ENCODE data around the gene SYTL3.

The SYTL3 gene

GRCh38 chr6:158645064-158646022, 4.5 kb upstream of the SYTL3 start:
- Histone ChIP-seq H4K20me1 (ENCODE audit: insufficient read depth, low read length) (peaks cover 9% of the 10 kb centered on the region), H3K4me2 (ENCODE audit: insufficient read depth, low read length) (peak overlapping the region; percentile 82), H3K27ac (ENCODE audit: low read length) (peak overlapping the region; percentile 40; the same call in 1 of the 2 replicates), H3K4me1 (ENCODE audit: insufficient read depth, low read length) (peaks cover 45% of the 10 kb centered on the region), H3K27me3 (ENCODE audit: insufficient read depth, low read length, poor library complexity) (peaks cover 24% of the 10 kb centered on the region), H3K4me3 (ENCODE audit: low read depth in 1 of 2, low read length in 2 of 2) (peak overlapping the region; percentile 88 to 96; a peak in 3 of 4 replicates), H3K9me3 (ENCODE audit: insufficient read depth, low read length, severe bottlenecking) (no peaks in the 10 kb centered on the region), H3K79me2 (ENCODE audit: insufficient read depth, low read length) (peaks cover 39% of the 10 kb centered on the region), H2AFZ (ENCODE audit: low read depth, low read length) (peak overlapping the region; percentile 98), H3K9ac (ENCODE audit: low read depth, low read length) (peak overlapping the region; percentile 93), H3K36me3 (ENCODE audit: insufficient read depth, low read length) (peaks cover 17% of the 10 kb centered on the region)
- DNase-seq: no peak
- TF ChIP-seq EZH2 (IDR thresholded peaks at IDR 0.05; ENCODE audit: borderline replicate concordance, low read depth, low read length, severe bottlenecking): peak; percentile 63
- TF ChIP-seq, protein P1, sequence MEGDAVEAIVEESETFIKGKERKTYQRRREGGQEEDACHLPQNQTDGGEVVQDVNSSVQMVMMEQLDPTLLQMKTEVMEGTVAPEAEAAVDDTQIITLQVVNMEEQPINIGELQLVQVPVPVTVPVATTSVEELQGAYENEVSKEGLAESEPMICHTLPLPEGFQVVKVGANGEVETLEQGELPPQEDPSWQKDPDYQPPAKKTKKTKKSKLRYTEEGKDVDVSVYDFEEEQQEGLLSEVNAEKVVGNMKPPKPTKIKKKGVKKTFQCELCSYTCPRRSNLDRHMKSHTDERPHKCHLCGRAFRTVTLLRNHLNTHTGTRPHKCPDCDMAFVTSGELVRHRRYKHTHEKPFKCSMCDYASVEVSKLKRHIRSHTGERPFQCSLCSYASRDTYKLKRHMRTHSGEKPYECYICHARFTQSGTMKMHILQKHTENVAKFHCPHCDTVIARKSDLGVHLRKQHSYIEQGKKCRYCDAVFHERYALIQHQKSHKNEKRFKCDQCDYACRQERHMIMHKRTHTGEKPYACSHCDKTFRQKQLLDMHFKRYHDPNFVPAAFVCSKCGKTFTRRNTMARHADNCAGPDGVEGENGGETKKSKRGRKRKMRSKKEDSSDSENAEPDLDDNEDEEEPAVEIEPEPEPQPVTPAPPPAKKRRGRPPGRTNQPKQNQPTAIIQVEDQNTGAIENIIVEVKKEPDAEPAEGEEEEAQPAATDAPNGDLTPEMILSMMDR (IDR thresholded peaks at IDR 0.05; ENCODE audit: borderline replicate concordance, extremely low read depth, low read length, poor library complexity, severe bottlenecking): no peak
- ATAC-seq (ENCODE audit: insufficient read depth, low read depth): no peak

- Histone ChIP-seq H3K9me3 (ENCODE audit: insufficient read depth, low read length, severe bottlenecking) (no peaks in the 10 kb centered on the region), H3K27ac (ENCODE audit: low read length) (no peak overlapping the region), H3K79me2 (ENCODE audit: insufficient read depth, low read length) (peaks cover 29% of the 10 kb centered on the region), H3K27me3 (ENCODE audit: insufficient read depth, low read length, poor library complexity) (peaks cover 24% of the 10 kb centered on the region), H2AFZ (ENCODE audit: low read depth, low read length) (no peak overlapping the region), H3K9ac (ENCODE audit: low read depth, low read length) (no peak overlapping the region), H3K4me2 (ENCODE audit: insufficient read depth, low read length) (no peak overlapping the region), H4K20me1 (ENCODE audit: insufficient read depth, low read length) (peaks cover 4% of the 10 kb centered on the region; the same call in 1 of the 2 replicates), H3K4me3 (ENCODE audit: low read depth in 1 of 2, low read length in 2 of 2) (no peak overlapping the region), H3K36me3 (ENCODE audit: insufficient read depth, low read length) (peaks cover 12% of the 10 kb centered on the region; the same call in 1 of the 2 replicates), H3K4me1 (ENCODE audit: insufficient read depth, low read length) (peaks cover 43% of the 10 kb centered on the region)
- no peak for TF ChIP-seq EZH2 (IDR thresholded peaks at IDR 0.05; ENCODE audit: borderline replicate concordance, low read depth, low read length, severe bottlenecking)
- TF ChIP-seq, protein P1 (IDR thresholded peaks at IDR 0.05; ENCODE audit: borderline replicate concordance, extremely low read depth, low read length, poor library complexity, severe bottlenecking): no peak
- ATAC-seq (ENCODE audit: insufficient read depth, low read depth) (no peak), DNase-seq (no peak)
These were observed 3.6 kb upstream of the SYTL3 start for GRCh38 chr6:158646023-158646910.

- no peak overlapping the region for H2AFZ ChIP-seq (ENCODE audit: low read depth, low read length)
- H3K4me2 ChIP-seq (ENCODE audit: insufficient read depth, low read length): no peak overlapping the region
- no peak overlapping the region for H3K4me3 ChIP-seq (ENCODE audit: low read depth in 1 of 2, low read length in 2 of 2)
- ATAC-seq (ENCODE audit: insufficient read depth, low read depth): no peak
- no peak for DNase-seq
- peaks cover 35% of the 10 kb centered on the region for H3K4me1 ChIP-seq (ENCODE audit: insufficient read depth, low read length)
- H3K9ac ChIP-seq (ENCODE audit: low read depth, low read length): no peak overlapping the region
- H3K27me3 ChIP-seq (ENCODE audit: insufficient read depth, low read length, poor library complexity): peaks cover 24% of the 10 kb centered on the region
- no peaks in the 10 kb centered on the region for H3K9me3 ChIP-seq (ENCODE audit: insufficient read depth, low read length, severe bottlenecking)
- H4K20me1 ChIP-seq (ENCODE audit: insufficient read depth, low read length): peaks cover 4% of the 10 kb centered on the region; the same call in 1 of the 2 replicates
- peaks cover 6% of the 10 kb centered on the region; the same call in 1 of the 2 replicates for H3K36me3 ChIP-seq (ENCODE audit: insufficient read depth, low read length)
- H3K27ac ChIP-seq (ENCODE audit: low read length): no peak overlapping the region
- peaks cover 20% of the 10 kb centered on the region for H3K79me2 ChIP-seq (ENCODE audit: insufficient read depth, low read length)
- no peak for TF ChIP-seq EZH2 (IDR thresholded peaks at IDR 0.05; ENCODE audit: borderline replicate concordance, low read depth, low read length, severe bottlenecking)
- TF ChIP-seq, protein P1 (IDR thresholded peaks at IDR 0.05; ENCODE audit: borderline replicate concordance, extremely low read depth, low read length, poor library complexity, severe bottlenecking): no peak
These were observed 2.4 kb upstream of the SYTL3 start for GRCh38 chr6:158647501-158647900.
